ENCODE results near the gene MPG. TPM values are rescaled to one million over a fixed set of nuclear protein-coding genes. Genes with fewer than 3 reads are reported as not detected.

MPG gene
- total and polyA plus RNA-seq, 2 experiments from 2014 or later = 38.0 to 91.1 TPM

DNA sequence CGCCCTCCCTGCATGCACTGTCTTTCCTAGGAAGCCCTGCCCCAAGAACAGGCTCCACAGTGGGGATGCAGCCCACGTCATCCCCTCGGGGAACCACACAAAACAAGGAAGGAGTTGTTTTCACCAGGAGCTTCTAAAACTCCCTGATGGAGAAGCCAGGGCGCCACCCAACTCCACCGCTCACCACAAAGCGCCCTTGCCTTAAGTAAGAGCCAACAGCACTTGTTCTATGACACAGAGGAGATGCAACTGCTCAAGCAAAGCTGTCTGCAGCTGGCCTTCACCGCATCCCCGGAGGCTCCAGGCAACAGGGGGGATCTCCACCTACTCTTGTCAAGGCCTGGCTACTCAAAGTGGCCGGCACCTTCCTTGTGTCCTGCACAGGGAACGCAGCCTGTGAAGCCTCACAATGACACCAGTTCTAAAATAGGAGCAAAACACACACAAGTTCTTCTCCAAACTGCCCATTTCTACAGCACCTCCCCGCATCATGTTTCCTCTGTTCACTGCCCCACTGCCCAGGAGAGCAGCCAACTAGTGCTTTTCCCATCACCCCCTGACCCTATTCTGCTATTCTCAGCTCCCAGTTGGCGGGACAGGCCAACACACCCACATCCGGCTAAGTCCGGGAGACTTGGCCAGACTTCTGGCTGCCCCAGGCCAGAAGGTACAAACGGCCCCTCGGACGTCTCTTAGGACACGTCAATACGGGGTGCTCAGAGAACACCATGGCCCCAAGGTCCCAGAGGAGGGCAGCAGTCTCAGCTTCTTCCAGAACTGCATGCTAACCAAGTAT is 24.2 kb downstream of the MPG start:
- H2AFZ ChIP-seq = no peak overlapping the region
- Mint-ChIP-seq H3K4me1 (no peaks in the 10 kb centered on the region), H3K27ac (no peak overlapping the region), H3K36me3 (ENCODE audit: low read depth) (no peaks in the 10 kb centered on the region), H3K27me3 (ENCODE audit: insufficient read depth, low read depth, poor library complexity) (peaks cover 9% of the 10 kb centered on the region), H3K9me3 (no peaks in the 10 kb centered on the region), H3K4me3 (no peak overlapping the region)
- H3K9me2 ChIP-seq (ENCODE audit: insufficient read depth) = no peaks in the 10 kb centered on the region
- H3K4me2 ChIP-seq = no peak overlapping the region
- no peaks in the 10 kb centered on the region for H3K4me1 ChIP-seq (ENCODE audit: insufficient read depth)
- no peaks in the 10 kb centered on the region for H3K36me3 ChIP-seq (ENCODE audit: insufficient read depth)
- H3K4me3 ChIP-seq = no peak overlapping the region
- H3K27ac ChIP-seq (ENCODE audit: low read depth) = no peak overlapping the region
- 0 out of 2 replicates have a peak, but pooled peaks cover 10% of the 10 kb centered on the region for H3F3A ChIP-seq (replicated peaks; ENCODE audit: low read depth)
- ATAC-seq = no peak
- TF ChIP-seq, protein P1, sequence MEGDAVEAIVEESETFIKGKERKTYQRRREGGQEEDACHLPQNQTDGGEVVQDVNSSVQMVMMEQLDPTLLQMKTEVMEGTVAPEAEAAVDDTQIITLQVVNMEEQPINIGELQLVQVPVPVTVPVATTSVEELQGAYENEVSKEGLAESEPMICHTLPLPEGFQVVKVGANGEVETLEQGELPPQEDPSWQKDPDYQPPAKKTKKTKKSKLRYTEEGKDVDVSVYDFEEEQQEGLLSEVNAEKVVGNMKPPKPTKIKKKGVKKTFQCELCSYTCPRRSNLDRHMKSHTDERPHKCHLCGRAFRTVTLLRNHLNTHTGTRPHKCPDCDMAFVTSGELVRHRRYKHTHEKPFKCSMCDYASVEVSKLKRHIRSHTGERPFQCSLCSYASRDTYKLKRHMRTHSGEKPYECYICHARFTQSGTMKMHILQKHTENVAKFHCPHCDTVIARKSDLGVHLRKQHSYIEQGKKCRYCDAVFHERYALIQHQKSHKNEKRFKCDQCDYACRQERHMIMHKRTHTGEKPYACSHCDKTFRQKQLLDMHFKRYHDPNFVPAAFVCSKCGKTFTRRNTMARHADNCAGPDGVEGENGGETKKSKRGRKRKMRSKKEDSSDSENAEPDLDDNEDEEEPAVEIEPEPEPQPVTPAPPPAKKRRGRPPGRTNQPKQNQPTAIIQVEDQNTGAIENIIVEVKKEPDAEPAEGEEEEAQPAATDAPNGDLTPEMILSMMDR (conservative IDR thresholded peaks at IDR 0.05; ENCODE audit: low read depth in 2 of 2) = no peak
- TF ChIP-seq ZNF331 (CRISPR knock-in tag; IDR thresholded peaks at IDR 0.05; ENCODE audit: low read depth) (no peak), STAT1 (IDR thresholded peaks at IDR 0.05; ENCODE audit: unreplicated experiment) (no peak), NANOG (IDR thresholded peaks at IDR 0.05; ENCODE audit: borderline replicate concordance) (no peak), POLR2AphosphoS5 (IDR thresholded peaks at IDR 0.05; ENCODE audit: low read depth) (no peak), JUNB (IDR thresholded peaks at IDR 0.05; ENCODE audit: unreplicated experiment) (no peak), EZH2phosphoT487 (IDR thresholded peaks at IDR 0.05; ENCODE audit: unreplicated experiment) (no peak), EZH2 (IDR thresholded peaks at IDR 0.05; ENCODE audit: low read depth, unreplicated experiment) (no peak), ZNF114 (CRISPR knock-in tag; IDR thresholded peaks at IDR 0.05) (no peak), CREB1 (CRISPR knock-in tag; IDR thresholded peaks at IDR 0.05; ENCODE audit: low read depth) (no peak)
- TF ChIP-seq, protein P2, sequence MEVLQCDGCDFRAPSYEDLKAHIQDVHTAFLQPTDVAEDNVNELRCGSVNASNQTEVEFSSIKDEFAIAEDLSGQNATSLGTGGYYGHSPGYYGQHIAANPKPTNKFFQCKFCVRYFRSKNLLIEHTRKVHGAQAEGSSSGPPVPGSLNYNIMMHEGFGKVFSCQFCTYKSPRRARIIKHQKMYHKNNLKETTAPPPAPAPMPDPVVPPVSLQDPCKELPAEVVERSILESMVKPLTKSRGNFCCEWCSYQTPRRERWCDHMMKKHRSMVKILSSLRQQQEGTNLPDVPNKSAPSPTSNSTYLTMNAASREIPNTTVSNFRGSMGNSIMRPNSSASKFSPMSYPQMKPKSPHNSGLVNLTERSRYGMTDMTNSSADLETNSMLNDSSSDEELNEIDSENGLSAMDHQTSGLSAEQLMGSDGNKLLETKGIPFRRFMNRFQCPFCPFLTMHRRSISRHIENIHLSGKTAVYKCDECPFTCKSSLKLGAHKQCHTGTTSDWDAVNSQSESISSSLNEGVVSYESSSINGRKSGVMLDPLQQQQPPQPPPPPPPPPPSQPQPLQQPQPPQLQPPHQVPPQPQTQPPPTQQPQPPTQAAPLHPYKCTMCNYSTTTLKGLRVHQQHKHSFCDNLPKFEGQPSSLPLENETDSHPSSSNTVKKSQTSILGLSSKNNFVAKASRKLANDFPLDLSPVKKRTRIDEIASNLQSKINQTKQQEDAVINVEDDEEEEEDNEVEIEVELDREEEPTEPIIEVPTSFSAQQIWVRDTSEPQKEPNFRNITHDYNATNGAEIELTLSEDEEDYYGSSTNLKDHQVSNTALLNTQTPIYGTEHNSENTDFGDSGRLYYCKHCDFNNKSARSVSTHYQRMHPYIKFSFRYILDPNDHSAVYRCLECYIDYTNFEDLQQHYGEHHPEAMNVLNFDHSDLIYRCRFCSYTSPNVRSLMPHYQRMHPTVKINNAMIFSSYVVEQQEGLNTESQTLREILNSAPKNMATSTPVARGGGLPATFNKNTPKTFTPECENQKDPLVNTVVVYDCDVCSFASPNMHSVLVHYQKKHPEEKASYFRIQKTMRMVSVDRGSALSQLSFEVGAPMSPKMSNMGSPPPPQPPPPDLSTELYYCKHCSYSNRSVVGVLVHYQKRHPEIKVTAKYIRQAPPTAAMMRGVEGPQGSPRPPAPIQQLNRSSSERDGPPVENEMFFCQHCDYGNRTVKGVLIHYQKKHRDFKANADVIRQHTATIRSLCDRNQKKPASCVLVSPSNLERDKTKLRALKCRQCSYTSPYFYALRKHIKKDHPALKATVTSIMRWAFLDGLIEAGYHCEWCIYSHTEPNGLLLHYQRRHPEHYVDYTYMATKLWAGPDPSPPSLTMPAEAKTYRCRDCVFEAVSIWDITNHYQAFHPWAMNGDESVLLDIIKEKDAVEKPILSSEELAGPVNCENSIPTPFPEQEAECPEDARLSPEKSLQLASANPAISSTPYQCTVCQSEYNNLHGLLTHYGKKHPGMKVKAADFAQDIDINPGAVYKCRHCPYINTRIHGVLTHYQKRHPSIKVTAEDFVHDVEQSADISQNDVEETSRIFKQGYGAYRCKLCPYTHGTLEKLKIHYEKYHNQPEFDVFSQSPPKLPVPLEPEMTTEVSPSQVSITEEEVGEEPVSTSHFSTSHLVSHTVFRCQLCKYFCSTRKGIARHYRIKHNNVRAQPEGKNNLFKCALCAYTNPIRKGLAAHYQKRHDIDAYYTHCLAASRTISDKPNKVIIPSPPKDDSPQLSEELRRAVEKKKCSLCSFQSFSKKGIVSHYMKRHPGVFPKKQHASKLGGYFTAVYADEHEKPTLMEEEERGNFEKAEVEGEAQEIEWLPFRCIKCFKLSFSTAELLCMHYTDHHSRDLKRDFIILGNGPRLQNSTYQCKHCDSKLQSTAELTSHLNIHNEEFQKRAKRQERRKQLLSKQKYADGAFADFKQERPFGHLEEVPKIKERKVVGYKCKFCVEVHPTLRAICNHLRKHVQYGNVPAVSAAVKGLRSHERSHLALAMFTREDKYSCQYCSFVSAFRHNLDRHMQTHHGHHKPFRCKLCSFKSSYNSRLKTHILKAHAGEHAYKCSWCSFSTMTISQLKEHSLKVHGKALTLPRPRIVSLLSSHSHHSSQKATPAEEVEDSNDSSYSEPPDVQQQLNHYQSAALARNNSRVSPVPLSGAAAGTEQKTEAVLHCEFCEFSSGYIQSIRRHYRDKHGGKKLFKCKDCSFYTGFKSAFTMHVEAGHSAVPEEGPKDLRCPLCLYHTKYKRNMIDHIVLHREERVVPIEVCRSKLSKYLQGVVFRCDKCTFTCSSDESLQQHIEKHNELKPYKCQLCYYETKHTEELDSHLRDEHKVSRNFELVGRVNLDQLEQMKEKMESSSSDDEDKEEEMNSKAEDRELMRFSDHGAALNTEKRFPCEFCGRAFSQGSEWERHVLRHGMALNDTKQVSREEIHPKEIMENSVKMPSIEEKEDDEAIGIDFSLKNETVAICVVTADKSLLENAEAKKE (CRISPR knock-in tag; IDR thresholded peaks at IDR 0.05) = no peak
- TF ChIP-seq, protein P3, sequence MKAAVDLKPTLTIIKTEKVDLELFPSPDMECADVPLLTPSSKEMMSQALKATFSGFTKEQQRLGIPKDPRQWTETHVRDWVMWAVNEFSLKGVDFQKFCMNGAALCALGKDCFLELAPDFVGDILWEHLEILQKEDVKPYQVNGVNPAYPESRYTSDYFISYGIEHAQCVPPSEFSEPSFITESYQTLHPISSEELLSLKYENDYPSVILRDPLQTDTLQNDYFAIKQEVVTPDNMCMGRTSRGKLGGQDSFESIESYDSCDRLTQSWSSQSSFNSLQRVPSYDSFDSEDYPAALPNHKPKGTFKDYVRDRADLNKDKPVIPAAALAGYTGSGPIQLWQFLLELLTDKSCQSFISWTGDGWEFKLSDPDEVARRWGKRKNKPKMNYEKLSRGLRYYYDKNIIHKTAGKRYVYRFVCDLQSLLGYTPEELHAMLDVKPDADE (IDR thresholded peaks at IDR 0.05) = no peak
- TF ChIP-seq, protein P4, sequence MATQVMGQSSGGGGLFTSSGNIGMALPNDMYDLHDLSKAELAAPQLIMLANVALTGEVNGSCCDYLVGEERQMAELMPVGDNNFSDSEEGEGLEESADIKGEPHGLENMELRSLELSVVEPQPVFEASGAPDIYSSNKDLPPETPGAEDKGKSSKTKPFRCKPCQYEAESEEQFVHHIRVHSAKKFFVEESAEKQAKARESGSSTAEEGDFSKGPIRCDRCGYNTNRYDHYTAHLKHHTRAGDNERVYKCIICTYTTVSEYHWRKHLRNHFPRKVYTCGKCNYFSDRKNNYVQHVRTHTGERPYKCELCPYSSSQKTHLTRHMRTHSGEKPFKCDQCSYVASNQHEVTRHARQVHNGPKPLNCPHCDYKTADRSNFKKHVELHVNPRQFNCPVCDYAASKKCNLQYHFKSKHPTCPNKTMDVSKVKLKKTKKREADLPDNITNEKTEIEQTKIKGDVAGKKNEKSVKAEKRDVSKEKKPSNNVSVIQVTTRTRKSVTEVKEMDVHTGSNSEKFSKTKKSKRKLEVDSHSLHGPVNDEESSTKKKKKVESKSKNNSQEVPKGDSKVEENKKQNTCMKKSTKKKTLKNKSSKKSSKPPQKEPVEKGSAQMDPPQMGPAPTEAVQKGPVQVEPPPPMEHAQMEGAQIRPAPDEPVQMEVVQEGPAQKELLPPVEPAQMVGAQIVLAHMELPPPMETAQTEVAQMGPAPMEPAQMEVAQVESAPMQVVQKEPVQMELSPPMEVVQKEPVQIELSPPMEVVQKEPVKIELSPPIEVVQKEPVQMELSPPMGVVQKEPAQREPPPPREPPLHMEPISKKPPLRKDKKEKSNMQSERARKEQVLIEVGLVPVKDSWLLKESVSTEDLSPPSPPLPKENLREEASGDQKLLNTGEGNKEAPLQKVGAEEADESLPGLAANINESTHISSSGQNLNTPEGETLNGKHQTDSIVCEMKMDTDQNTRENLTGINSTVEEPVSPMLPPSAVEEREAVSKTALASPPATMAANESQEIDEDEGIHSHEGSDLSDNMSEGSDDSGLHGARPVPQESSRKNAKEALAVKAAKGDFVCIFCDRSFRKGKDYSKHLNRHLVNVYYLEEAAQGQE (IDR thresholded peaks at IDR 0.05; ENCODE audit: unreplicated experiment) = no peak
- no peak for DNase-seq (ENCODE audit: low spot score)
- no peaks in the 10 kb centered on the region for H3K27me3 ChIP-seq (ENCODE audit: insufficient read depth)
- H4K20me1 ChIP-seq (replicated peaks; ENCODE audit: insufficient read depth) = peaks cover 2% of the 10 kb centered on the region
- H3K79me2 ChIP-seq (replicated peaks; ENCODE audit: insufficient read depth) = no peaks in the 10 kb centered on the region

Data from GM23338 (cell line).